Islet precursor cell (in vitro differentiated cells): ENCODE data around the gene MUTYH.
"Not testable (repeated sequence)": the region's sequence is repeated elsewhere in the genome, so short reads cannot be mapped to it uniquely, and the experiment has no call there.

Experiments
- DNase-seq: peaks from one replicate; pipeline ENCODE4 v3.0.0-alpha.2; 2018

Gene MUTYH

DNA sequence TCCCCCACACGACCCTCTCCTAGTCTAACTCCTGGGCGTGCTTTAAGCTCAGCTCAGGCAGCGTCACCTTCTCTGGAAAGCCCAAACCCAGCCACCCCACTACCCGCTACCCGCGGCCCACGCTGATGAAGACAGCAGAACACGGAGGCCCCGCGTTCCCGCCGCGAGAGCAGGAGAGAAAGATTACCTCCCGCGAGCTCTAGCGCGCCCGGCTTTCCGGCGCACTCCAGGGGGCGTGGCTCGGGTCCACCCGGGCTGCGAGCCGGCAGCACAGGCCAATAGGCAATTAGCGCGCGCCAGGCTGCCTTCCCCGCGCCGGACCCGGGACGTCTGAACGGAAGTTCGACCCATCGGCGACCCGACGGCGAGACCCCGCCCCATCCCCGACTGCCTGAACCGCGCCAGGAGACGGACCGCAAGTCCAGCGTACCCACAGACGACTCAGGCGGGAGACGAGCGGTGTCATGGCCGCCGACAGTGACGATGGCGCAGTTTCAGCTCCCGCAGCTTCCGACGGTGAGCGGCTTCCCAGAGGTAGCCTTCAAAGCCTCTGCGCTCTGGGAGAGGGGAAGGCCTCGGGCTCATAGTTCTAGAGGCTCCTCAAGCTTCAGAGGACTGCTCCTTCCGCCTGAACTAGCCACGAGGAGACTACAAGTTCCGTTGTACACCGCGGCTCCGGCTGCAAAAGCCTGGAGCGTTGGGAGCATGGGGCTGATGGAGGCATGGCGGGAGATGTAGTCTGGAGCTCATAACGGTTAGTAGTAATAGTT lies at the start of gene MUTYH, which contains the start of gene TOE1:
Gene MUTYH, minus strand, starts transcription at position 652 of the 770 bp plus-strand sequence. CDS start 5,935 bp downstream, outside the sequence.
Gene TOE1, plus strand, starts transcription at position 382 of the 770 bp plus-strand sequence. Its CDS starts 83 bp downstream, at position 465.
- DNase-seq, result peak; percentile 98

DNA sequence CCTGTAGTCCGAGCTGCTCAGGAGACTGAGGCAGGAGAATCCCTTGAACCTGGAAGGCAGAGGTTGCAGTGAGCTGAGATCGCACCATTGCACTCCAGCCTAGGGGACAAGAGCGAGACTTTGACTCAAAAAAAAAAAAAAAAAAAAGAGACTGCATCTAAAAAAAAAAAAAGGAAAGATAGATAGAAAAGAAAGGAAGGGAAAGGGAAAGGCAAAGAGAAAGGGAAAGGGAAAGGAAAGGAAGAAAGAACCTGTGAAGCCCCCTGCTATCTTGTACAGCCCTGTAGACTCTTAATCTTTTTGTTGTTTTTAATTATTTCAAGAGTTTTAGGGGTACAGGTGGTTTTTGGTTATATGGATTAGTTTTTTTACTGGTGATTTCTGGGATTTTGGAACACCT lies 46.0 kb upstream of the MUTYH start:
- no peak for DNase-seq

DNA sequence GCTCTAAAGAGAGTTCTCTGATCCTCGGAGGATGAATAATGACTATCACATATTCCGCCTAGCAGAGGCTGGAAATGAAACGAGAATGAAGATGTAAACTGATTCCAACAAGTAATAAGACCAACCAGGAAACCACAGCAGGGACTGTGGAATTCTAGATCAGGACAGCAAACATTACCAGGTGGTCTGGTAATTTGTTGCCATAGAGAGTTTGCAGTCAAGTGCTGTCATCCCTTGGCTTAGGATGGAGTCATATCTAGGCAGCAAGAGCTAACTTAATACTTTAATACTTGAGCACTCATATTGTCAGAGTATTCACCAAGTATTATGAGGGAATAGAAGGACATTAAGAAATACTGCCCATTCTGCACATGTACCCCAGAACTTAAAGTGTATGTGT lies 45.1 kb upstream of the MUTYH start:
- no peak for DNase-seq

DNA sequence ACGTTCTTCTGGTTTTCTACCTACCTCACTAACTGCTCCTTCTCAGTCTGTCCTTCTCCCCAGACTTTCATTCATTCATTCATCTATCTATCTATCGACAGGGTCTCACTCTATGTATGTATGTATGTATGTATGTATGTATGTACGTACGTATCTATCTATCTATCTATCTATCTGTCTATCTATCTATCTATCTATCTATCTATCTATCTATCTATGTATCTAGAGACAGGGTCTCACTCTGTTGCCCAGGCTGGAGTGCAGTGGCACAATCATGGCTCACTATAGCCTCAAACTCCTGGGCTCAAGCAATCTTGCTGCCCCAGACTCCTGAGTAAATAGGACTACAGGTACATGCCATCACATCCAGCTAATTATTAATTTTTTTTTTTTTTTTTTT lies 44.0 kb upstream of the MUTYH start:
- DNase-seq, result not testable (repeated sequence)

DNA sequence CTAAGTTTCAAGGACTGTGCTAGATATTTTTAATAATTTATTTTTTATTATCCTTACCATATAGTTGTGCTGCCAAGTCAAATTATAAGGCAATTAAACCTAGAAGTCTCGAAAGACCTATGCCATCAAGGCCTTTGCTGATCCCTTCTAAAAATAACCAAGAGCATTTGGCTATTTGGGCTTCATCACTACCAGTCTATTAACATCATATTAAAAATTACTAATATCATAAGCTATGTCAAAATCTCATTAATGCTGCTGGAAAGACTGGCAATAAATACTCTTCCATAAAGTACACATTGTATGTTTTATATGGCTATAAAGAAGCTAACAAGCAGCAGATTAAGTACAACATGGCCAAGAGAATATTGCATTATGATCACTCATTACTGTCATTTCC lies 43.0 kb upstream of the MUTYH start:
- no peak for DNase-seq

DNA sequence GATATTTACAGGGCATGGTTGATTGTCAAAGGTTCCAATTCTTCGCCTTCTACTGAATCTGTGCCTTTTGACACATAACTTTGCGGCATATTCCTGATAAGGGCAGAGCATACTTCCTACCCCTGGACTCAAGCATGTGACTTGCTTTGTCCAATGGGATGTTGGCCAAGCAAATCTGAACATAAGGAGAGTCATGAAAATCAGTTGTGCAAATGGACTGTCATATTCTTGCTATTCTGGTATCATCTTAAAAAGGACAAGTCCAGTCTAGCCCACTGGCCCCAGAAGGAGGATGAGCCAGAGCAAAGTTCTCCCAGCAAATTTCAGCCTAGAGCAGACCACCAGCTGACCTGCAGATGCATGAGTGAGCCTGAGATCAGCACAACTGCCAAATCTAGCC lies 41.0 kb upstream of the MUTYH start:
- no peak for DNase-seq

DNA sequence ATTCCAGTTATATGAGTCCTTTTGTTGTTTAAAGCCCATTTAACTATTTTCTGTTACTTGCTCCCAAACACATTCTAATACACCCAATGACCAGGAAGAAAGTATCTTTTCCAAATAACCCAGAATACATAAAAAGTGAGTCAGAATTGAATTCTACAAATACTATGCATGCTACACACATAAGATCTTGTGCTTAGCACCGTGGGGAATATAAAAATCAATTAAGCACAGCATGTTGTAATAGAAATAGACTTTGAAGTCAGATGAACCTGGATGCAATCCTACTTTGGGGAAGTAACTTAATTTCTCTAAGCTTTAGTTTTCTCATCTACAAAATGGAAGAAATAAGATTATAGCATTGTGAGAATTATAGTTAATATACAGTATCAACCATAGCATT lies 40.5 kb upstream of the MUTYH start:
- no peak for DNase-seq

DNA sequence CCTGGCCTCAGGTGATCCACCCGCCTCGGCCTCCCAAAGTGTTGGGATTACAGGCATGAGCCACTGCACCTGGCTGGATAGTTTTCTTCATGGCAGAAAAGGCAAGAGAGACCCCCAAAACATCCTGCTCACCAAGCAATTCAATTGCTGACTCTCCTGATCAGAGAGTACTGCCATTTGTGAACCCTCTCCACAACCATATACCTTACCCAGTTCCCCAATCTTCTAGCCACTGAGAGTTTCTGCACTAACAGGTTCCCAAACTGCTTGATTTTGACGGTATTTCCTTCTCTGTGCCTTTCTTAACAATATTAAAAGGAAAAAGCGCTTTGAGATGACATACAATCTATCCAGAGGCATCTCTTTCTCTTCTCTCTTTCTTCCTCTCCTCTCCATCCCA lies 39.9 kb upstream of the MUTYH start:
- DNase-seq, result no peak

DNA sequence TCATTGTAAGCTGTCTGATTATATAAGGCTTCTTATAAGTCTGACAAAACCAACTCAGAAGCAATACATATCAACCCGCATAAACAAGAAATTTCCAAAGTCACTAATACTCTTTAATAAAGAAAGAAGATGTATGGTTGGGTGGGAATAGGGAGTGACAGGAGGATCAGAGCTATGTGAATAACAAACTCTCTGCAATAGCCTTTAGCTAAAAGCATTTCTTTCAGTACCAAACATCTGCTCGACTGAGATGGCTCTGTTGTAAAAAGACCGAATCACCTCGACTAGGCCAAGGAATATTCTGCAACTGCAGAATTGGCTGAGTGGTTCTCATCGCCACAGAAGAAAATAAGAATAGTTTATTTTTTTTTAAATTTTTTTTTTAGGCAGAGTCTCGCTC lies 39.3 kb upstream of the MUTYH start:
- DNase-seq, result no peak

DNA sequence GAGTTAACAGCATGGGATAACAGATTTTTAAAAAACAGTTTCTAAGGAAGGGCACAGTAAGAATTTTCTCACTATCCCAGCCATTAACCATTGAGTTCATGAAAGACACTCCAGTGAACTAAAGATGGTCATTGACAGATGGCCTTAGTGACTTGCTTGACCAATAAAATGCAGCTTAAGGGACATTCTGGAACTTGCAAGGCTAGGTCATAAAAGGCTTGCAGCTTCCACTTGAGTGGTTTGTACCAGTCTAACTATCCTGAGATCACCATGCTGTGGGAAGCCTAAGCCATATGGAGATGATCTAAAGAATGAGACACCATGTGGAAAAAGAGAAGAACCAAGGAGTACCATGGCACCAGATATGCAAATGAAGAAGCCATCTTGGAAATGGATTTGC lies 37.9 kb upstream of the MUTYH start:
- no peak for DNase-seq

DNA sequence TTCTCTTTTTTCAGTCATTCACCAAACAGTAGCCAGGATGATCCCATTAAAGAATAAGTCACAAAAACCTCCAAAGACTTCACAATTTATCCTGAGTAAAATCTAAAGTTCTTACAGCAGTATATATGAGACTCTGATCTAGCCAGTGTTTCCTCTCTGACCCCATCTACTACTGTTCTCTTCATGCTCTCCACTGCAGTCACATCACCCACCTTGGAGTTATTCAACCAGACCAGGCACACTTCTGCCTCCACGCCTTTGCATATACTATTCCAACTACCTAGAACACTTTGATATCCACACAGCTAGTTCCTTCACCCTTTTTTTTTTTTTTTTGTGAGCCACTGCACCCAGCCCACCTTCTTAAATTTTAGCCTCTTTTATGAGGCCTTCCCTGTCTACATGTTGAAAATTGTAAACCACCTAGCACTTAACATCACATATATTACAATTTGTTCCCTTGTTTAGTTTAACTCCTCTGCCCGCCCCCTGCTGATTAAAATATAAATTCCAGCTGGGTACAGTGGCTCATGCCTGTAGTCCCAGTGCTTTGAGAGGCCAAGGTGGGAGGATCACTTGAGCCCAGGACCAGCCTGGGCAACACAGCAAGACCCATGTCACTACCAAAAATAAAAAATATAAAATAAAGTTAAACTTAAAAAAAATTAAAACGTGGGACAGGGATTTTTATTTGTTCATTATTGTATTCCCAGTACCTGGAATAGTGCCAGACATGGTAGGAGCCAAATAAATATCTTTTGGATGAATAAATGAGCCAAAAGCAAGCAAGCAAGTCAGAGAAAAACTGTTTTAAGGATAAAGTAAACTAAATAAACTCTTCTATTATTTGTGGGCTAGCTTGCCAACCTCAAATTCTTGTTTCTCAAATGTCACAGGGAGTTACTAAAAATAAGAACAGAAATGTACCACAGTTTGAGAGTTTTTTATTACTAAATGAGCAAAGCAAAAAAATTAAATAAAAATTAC lies 35.2 kb upstream of the MUTYH start:
- no peak for DNase-seq

DNA sequence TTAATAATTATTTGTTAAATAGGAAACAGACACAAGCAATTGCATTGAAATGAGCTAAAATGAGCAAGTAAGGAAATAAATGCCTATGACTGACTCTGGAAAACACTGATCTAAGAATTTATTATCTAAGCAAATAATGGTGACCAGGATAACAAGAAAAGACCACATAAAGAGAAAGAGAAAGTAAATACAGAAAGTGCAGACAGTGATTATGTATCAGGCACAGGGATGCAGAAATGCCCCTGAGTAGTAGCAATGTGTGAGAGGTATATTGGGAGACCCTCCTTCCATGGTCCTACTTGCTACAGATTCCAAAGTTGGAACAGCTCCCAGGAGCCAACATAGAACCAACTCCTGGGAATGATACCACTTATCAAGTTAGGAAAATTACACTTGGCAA lies 33.3 kb upstream of the MUTYH start:
- DNase-seq, result no peak

DNA sequence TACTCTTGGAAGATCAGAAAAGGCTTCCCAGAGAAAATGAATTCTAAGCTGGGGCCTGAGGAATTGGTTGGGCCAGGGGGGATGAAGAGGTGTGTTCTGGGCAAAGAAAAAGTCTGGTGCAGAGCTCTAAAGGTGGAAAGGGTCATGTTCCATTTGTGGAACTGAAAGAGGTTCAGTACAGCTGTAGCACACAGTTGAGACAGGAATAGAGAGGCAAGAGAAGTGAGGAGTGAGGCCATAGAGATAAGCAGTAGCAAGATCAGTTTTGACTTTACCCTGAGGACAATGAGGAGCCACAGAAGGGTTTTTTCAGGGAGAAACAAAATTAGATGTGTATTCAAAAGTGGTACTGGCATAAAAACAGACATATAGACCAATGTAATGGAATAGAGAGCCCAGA lies 30.3 kb upstream of the MUTYH start:
- no peak for DNase-seq

DNA sequence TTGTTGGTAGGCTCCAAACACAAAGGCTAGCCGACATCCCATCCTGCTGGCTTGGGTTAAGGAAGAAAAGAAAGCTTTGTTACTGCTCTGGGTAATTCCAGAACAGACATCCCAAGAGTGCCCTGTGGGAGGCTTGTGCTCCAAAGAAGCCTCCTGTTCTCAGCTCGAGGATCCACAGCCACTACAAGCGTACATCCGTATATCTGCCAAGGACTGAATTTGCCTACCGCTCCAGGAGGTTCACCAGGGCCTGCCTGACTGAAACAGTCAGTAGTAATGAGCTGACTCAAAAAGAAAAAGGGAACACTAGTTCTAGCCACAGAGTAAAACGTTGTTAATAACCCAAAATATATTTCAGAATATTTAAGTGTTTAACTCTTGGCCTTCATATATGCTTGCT lies 24.8 kb upstream of the MUTYH start:
- DNase-seq, result no peak

DNA sequence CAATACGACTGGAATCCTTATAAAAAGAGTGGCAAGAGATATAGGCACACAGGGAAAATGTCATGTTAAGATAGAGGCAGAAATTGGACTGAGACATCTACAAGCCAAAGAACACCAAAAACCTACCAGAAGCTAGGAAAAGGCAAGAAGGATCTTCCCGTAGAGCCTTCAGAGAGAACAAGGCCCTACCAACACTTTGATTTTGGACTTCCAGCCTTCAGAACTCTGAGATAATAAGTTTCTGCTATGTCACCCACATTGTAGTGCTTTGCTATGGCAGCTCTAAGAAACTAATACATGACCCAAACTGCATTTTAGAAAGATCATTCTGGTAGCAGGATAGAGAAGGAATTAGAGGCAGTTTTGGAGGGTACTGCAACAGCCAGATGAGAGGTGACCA lies 24.1 kb upstream of the MUTYH start:
- DNase-seq, result no peak

DNA sequence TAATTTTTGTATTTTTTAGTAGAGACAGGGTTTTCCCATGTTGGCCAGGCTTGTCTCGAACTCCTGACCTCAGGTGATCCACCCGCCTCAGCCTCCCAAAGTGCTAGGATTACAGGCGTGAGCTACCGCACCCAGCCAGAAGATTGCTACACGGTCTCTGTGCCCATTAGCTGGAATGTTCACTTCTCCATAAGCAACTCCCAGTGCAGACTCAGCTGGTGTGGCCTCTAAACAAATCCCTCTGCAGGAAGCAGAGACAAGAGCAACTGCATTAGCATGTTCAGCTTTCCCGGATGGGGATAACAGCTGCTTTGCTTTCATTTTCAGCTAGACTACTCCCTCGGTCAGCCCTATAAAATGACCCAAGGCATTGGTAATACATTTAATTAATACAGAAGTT lies 20.7 kb upstream of the MUTYH start:
- peak; percentile 71 for DNase-seq

DNA sequence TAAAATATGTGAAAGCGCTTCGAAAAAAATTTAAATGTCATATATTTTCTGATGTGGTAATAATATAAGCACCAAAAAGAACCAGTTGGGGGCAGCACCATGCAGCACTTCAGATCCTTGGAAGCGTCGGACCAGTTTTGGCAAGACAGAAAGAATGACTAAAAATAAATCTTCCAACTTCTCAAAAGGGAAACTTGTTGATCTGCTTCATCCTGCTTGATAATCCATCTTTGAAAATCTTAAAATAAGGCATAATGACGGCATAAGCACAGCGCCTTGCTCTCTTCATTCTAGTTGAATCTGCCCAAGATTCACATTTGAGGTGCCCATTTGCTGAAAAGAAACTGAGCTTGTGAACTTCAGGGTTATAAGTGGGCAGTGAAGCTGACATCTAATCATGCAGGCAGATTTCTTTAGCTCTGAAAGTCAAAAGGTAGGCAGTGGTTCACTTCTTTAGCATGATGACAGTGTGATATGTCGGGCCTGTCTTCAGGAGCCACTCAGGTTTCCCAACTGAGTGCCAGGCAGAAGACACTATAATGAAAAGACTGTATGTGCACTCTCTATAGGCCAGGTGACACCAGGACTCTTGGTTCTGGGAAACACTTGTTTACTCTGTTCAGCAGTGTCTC lies 19.8 kb upstream of the MUTYH start:
- DNase-seq, result no peak

DNA sequence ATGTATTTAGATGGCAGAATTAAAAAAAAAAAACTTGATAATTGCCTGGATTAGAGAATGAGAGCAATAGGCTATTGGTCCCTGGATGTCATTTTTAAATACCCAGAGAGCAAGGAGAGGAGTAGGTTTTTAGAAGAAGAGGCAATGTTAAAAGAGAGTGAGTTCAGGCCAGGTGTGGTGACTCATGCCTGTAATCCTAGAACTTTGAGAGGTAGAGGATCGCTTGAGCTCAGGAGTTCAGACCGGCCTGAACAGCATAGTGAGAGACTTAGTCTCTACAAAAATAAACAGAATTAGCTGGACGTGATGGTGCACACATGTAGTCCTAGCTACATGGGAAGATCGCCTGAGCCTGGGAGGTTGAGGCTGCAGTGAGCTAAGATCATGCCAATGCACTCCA lies 15.9 kb upstream of the MUTYH start:
- no peak for DNase-seq

DNA sequence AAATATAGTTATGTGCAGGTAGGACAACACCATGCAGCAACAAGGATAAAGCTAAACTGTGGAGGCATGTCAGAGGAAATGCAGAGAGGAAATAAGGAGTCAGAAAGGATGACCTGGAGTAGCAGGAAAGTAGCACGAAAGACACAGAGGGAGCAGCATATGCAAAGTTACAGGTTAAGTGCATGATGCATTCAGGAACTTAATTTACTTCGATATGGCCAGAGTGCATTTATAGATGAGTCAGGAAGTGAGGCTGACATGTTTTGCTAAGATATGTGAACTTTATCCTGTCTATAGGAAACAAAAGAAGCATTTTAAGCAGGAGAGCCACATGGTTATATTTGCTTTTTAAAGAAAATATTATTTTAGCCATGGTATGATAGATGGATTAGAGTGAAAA lies 15.4 kb upstream of the MUTYH start:
- DNase-seq, result no peak

DNA sequence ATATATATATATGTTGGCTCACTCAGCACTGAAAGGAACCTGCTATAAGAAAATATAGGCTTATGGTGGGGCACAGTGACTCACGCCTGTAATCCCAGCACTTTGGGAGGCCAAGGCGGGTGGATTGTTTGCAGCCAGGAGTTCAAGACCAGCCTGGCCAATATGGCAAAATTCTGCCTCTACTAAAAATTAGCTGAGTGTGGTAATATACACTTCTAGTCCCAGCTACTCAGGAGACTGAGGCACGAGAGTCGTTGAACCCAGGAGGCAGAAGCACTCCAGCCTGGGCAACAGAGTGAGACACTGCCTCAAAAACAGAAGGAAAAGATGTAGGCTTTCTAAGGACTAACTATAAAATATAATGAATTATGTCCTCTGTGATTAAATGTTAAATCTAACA lies 14.6 kb upstream of the MUTYH start:
- DNase-seq, result no peak

DNA sequence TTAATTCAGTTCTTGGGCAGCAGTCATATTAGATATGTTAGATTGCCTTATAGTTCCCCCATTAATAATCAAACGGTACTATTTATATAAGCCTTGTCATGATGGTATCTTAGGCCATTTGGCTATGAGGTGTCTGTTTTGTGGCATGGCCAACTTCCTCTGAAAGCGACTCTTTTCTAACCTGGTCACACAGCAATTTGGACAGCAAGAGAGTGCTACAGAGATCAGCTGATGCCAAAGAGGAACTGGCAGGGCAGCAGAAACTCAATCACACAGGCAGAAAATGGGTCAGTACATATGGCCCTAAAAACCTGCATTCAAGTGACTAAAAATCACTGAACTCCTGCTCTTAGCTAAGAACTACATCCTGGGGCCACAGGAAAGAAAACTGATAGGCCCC lies 13.4 kb upstream of the MUTYH start:
- no peak for DNase-seq

DNA sequence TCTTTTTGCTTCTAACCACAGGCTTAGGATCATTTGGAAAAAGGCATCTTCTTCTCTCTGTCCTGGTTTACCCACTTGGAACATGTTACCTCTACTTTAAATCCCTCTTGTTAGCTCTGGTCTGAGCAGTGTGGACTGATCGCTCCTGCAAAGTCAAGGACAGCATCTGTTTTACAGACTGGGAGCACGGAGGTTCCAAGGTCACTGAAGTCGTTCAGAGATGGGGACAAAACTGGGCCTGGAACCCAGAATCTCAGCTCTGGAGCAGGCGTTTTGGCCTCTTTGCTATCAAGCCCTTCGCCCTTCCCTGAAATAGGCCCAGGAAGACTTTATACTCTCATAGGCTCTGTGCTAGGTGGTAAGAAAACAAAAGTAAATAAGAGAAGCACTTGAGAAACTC lies 11.3 kb upstream of the MUTYH start:
- no peak for DNase-seq

DNA sequence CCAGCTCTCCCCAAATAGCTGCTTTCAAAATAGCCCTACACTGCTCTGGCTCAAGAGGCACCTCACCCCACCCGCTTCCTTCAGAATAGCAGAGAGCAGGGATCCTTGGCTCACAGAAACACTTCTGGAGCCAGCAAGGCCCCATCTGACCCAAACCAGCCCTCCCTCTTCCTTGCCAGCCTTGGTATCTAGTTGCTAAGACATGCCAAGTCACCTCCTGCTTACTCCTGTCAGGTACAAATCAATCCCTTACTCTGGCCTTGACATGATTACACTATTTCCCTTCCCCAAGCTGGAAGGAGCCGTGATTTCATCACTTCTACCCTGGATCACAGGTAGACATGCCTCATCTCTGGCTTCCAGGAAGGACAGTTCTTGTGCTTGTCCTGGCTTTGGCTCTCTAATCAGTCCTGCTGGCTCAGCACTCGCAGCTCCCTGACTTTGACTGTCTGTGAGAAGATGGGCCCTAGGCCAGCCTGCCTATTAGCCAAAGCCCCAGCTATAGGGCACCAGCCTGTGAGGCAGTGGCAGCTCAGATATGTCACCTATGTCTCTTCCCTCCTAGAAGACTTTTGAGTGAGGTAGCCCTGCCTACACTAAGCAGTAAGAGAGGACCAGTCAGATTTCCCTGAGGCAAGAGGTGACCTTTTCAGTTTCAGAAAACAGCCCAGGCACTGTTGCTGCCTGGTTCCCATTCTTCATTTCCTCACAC lies 8.9 kb upstream of the MUTYH start:
- peak; percentile 68 for DNase-seq
